Peyer's patch (tissue), 4 donors: ENCODE data around the gene WDR43.

ENCODE experiments used
- POLR2A ChIP-seq, 2 donors: fragments of 450-650 bp; IDR thresholded peaks; one replicate each; pipeline ENCODE4 v1.5.1; 2017; ENCODE audit warnings: antibody characterized with exemption in 2 of 2, mild to moderate bottlenecking in 2 of 2, moderate library complexity in 2 of 2
- TF ChIP-seq, protein P1 (sequence below), 6 experiments: fragments of 450-650 bp in 4 of 6; fragments of 200-600 bp in 2 of 6; sonication (generic) in 1 of 6; IDR thresholded peaks; one replicate each; pipeline ENCODE4 v1.5.1; 2017 to 2019; ENCODE audit warnings: antibody characterized with exemption in 6 of 6, mild to moderate bottlenecking in 3 of 6, moderate library complexity in 1 of 6

DNA sequence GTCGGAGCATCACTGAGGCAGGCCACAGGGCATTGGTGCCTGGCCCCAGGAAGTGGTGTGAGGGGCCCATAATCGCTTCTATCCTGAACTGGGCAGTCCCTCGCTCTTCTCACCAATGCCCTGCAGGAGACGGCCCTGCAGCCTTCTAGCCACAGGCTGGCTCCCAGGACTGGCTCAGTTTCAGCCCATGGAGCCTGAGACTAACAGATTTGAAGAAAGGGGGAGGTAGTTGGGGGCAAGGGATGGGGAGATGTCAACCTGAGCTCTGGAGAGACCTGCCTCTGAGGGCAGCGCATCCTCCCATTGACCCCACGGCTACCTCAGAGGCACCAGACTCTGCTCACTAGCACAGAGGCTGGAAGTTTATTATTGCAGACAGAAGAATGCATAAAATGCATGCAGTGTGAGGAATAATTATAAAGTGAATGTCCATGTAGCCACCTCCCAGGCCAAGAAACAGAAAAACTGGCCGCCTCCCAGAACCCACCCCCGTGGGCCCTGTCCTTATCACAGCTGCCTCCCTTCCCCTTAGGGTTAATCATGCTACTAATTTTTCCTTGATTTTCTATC is 88.0 kb downstream of the WDR43 start:
- TF ChIP-seq, protein P1, sequence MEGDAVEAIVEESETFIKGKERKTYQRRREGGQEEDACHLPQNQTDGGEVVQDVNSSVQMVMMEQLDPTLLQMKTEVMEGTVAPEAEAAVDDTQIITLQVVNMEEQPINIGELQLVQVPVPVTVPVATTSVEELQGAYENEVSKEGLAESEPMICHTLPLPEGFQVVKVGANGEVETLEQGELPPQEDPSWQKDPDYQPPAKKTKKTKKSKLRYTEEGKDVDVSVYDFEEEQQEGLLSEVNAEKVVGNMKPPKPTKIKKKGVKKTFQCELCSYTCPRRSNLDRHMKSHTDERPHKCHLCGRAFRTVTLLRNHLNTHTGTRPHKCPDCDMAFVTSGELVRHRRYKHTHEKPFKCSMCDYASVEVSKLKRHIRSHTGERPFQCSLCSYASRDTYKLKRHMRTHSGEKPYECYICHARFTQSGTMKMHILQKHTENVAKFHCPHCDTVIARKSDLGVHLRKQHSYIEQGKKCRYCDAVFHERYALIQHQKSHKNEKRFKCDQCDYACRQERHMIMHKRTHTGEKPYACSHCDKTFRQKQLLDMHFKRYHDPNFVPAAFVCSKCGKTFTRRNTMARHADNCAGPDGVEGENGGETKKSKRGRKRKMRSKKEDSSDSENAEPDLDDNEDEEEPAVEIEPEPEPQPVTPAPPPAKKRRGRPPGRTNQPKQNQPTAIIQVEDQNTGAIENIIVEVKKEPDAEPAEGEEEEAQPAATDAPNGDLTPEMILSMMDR (IDR thresholded peaks at IDR 0.05), result no peak
- TF ChIP-seq POLR2A (IDR thresholded peaks at IDR 0.05), result no peak
